Left lobe of liver (tissue), 1 donor: ENCODE results near the gene SYNCRIP. TPM values are rescaled to one million over a fixed set of nuclear protein-coding genes. Genes with fewer than 3 reads are reported as not detected.

Experiments
- total RNA-seq: library from RNA; stranded (reverse); gene quantifications from one replicate; pipeline ENCODE4 v1.2.1, GENCODE V29; 2021
- donor health status: DM: no; HTN: yes; CAD: no.

The SYNCRIP gene
- total RNA-seq, 1 donor from 2014 or later: 31.0 TPM

Other genes starting within 250 kb of the SYNCRIP start
- gene NT5E, start 192.8 kb downstream of the SYNCRIP start, total RNA-seq: 29.9 TPM
- 37.5 TPM for gene SNX14, start 49.0 kb downstream of the SYNCRIP start, total RNA-seq